Cardiac muscle cell (in vitro differentiated cells and primary cell): ENCODE results near the gene PRMT5. TPM values are rescaled to one million over a fixed set of nuclear protein-coding genes. Genes with fewer than 3 reads are reported as not detected.
A peak's percentile ranks its signal among the peaks of the same experiment; 100 is the strongest.

ENCODE experiments used
- DNase-seq, 2 donors: peaks; one replicate each; pipeline versions ENCODE4 v3.0.0 to v3.0.0-alpha.2; 2010 to 2017; ENCODE audit warnings: low read depth in 1 of 2, low spot score in 1 of 2
- H3K27ac ChIP-seq: fragments of 200-600 bp; sonication (generic); 2 replicates; pipeline ENCODE4 v1.5.1; 2016
- H3K27me3 ChIP-seq: fragments of 200-600 bp; sonication (generic); 2 replicates; pipeline ENCODE4 v1.6.0; 2016; ENCODE audit warnings: control low read depth
- H3K36me3 ChIP-seq: fragments of 200-600 bp; sonication (generic); 2 replicates; pipeline ENCODE4 v1.5.1; 2016; ENCODE audit warnings: control low read depth
- H3K4me1 ChIP-seq: fragments of 200-600 bp; sonication (generic); 2 replicates; pipeline ENCODE4 v1.8.1; 2017; ENCODE audit warnings: low read depth, mild to moderate bottlenecking, mixed run types
- H3K4me3 ChIP-seq: fragments of 200-600 bp; sonication (generic); 2 replicates; pipeline ENCODE4 v1.5.1; 2016; ENCODE audit warnings: mild to moderate bottlenecking
- H3K9me3 ChIP-seq: fragments of 200-600 bp; sonication (generic); 2 replicates; pipeline ENCODE4 v1.5.1; 2017; ENCODE audit warnings: low read depth, mild to moderate bottlenecking, control low read depth
- CTCF ChIP-seq: IDR thresholded peaks from 2 replicates; pipeline ENCODE4 v1.5.1; 2012; ENCODE audit warnings: low read depth, mild to moderate bottlenecking, low read length
- polyA plus RNA-seq: library from polyadenylated mRNA; unstranded; fragments of >200 nt; fragmentation: Nextera tagmentation; extraction: Ambion mirVana; gene quantifications from 2 replicates; pipeline ENCODE4 v1.2.1, GENCODE V29; 2016
- total RNA-seq: library from RNA; depleted of rRNA; stranded (reverse); fragments of >200 nt; gene quantifications from 2 replicates; pipeline ENCODE4 v1.2.3, GENCODE V29; 2016

Gene PRMT5
- total and polyA plus RNA-seq, 2 experiments from 2014 or later: 62.7 to 131 TPM

GRCh38 chr14:22898302-22899090 is 30.7 kb downstream of the PRMT5 start:
- Histone ChIP-seq H3K27ac (peak overlapping the region; percentile 56), H3K4me1 (peaks cover 8% of the 10 kb centered on the region), H3K27me3 (no peaks in the 10 kb centered on the region), H3K4me3 (no peak overlapping the region), H3K36me3 (peaks cover 24% of the 10 kb centered on the region), H3K9me3 (no peaks in the 10 kb centered on the region)
- no peak for TF ChIP-seq CTCF
- peak in 1 of 2 donors; percentile 41 for DNase-seq

GRCh38 chr14:22897357-22897756 is 31.8 kb downstream of the PRMT5 start:
- Histone ChIP-seq H3K9me3 (no peaks in the 10 kb centered on the region), H3K27me3 (no peaks in the 10 kb centered on the region), H3K36me3 (peaks cover 14% of the 10 kb centered on the region), H3K27ac (no peak overlapping the region), H3K4me1 (peaks cover 8% of the 10 kb centered on the region), H3K4me3 (no peak overlapping the region)
- no peak for TF ChIP-seq CTCF
- DNase-seq: no peak

GRCh38 chr14:22896760-22897159 is 32.4 kb downstream of the PRMT5 start:
- peaks cover 8% of the 10 kb centered on the region for H3K4me1 ChIP-seq
- H3K4me3 ChIP-seq: no peak overlapping the region
- no peak overlapping the region for H3K27ac ChIP-seq
- H3K36me3 ChIP-seq: peaks cover 10% of the 10 kb centered on the region
- no peak for DNase-seq
- no peak for TF ChIP-seq CTCF
- H3K27me3 ChIP-seq: no peaks in the 10 kb centered on the region
- no peaks in the 10 kb centered on the region for H3K9me3 ChIP-seq

GRCh38 chr14:22896356-22896755 is 32.8 kb downstream of the PRMT5 start:
- H3K27ac ChIP-seq: no peak overlapping the region
- H3K9me3 ChIP-seq: no peaks in the 10 kb centered on the region
- H3K27me3 ChIP-seq: no peaks in the 10 kb centered on the region
- H3K36me3 ChIP-seq: peaks cover 6% of the 10 kb centered on the region
- no peak overlapping the region for H3K4me3 ChIP-seq
- no peak for DNase-seq
- no peak for TF ChIP-seq CTCF
- peaks cover 8% of the 10 kb centered on the region for H3K4me1 ChIP-seq

- Histone ChIP-seq H3K36me3 (no peaks in the 10 kb centered on the region), H3K9me3 (no peaks in the 10 kb centered on the region), H3K27me3 (no peaks in the 10 kb centered on the region), H3K4me1 (peaks cover 8% of the 10 kb centered on the region), H3K4me3 (no peak overlapping the region), H3K27ac (no peak overlapping the region)
- no peak for DNase-seq
- TF ChIP-seq CTCF: no peak
These were observed 33.8 kb downstream of the PRMT5 start for GRCh38 chr14:22895402-22895801.
